Measurements from ENCODE around the gene CASP5. TPM values are rescaled to one million over a fixed set of nuclear protein-coding genes. Genes with fewer than 3 reads are reported as not detected.
"Not testable (repeated sequence)": the region's sequence is repeated elsewhere in the genome, so short reads cannot be mapped to it uniquely, and the experiment has no call there.

CASP5 gene
- total RNA-seq, result not detected in 2 replicates
- long read RNA-seq, result 0 reads

- no peaks in the 10 kb centered on the region for H3K27me3 Mint-ChIP-seq
- no peak for DNase-seq (ENCODE audit: low spot score, unreplicated experiment)
- H3K4me1 Mint-ChIP-seq (ENCODE audit: low read depth), result no peaks in the 10 kb centered on the region
- TF ChIP-seq, protein P1, sequence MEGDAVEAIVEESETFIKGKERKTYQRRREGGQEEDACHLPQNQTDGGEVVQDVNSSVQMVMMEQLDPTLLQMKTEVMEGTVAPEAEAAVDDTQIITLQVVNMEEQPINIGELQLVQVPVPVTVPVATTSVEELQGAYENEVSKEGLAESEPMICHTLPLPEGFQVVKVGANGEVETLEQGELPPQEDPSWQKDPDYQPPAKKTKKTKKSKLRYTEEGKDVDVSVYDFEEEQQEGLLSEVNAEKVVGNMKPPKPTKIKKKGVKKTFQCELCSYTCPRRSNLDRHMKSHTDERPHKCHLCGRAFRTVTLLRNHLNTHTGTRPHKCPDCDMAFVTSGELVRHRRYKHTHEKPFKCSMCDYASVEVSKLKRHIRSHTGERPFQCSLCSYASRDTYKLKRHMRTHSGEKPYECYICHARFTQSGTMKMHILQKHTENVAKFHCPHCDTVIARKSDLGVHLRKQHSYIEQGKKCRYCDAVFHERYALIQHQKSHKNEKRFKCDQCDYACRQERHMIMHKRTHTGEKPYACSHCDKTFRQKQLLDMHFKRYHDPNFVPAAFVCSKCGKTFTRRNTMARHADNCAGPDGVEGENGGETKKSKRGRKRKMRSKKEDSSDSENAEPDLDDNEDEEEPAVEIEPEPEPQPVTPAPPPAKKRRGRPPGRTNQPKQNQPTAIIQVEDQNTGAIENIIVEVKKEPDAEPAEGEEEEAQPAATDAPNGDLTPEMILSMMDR (IDR thresholded peaks at IDR 0.05; ENCODE audit: unreplicated experiment), result no peak
- H3K36me3 Mint-ChIP-seq (ENCODE audit: insufficient read depth), result no peaks in the 10 kb centered on the region
- no peak within 1 kb of the TSS for H3K4me3 Mint-ChIP-seq (ENCODE audit: low read depth)
- no peak within 1 kb of the TSS for H3K27ac Mint-ChIP-seq
- H3K9me3 Mint-ChIP-seq (ENCODE audit: low read depth), result no peaks in the 10 kb centered on the region
Measured at GRCh38 chr11:105023003-105023402, at the start of gene CASP5. Gene CASP5 (minus strand): TSS chr11:105023168. CDS start chr11:105023136, 32 bp downstream.

GRCh38 chr11:105072080-105072479 lies 49.1 kb upstream of the CASP5 start:
- H3K36me3 Mint-ChIP-seq (ENCODE audit: insufficient read depth); H3K4me1 Mint-ChIP-seq (ENCODE audit: low read depth); DNase-seq (ENCODE audit: low spot score, unreplicated experiment); H3K4me3 Mint-ChIP-seq (ENCODE audit: low read depth); H3K27ac Mint-ChIP-seq; H3K27me3 Mint-ChIP-seq; H3K9me3 Mint-ChIP-seq (ENCODE audit: low read depth): not testable (repeated sequence)

- no peak for DNase-seq (ENCODE audit: low spot score, unreplicated experiment)
- Mint-ChIP-seq H3K27ac (no peak overlapping the region), H3K27me3 (no peaks in the 10 kb centered on the region), H3K9me3 (ENCODE audit: low read depth) (peaks cover 3% of the 10 kb centered on the region), H3K36me3 (ENCODE audit: insufficient read depth) (no peaks in the 10 kb centered on the region), H3K4me1 (ENCODE audit: low read depth) (no peaks in the 10 kb centered on the region), H3K4me3 (ENCODE audit: low read depth) (no peak overlapping the region)
- TF ChIP-seq, protein P1 (IDR thresholded peaks at IDR 0.05; ENCODE audit: unreplicated experiment), result no peak
Measured at GRCh38 chr11:105071089-105071732, 48.2 kb upstream of the CASP5 start.

GRCh38 chr11:105070306-105070705 lies 47.3 kb upstream of the CASP5 start:
- no peaks in the 10 kb centered on the region for H3K27me3 Mint-ChIP-seq
- no peak for DNase-seq (ENCODE audit: low spot score, unreplicated experiment)
- H3K27ac Mint-ChIP-seq, result no peak overlapping the region
- H3K9me3 Mint-ChIP-seq (ENCODE audit: low read depth), result peaks cover 3% of the 10 kb centered on the region
- TF ChIP-seq, protein P1 (IDR thresholded peaks at IDR 0.05; ENCODE audit: unreplicated experiment), result no peak
- no peaks in the 10 kb centered on the region for H3K4me1 Mint-ChIP-seq (ENCODE audit: low read depth)
- no peak overlapping the region for H3K4me3 Mint-ChIP-seq (ENCODE audit: low read depth)
- H3K36me3 Mint-ChIP-seq (ENCODE audit: insufficient read depth), result no peaks in the 10 kb centered on the region

GRCh38 chr11:105069749-105070148 lies 46.8 kb upstream of the CASP5 start:
- not testable (repeated sequence) for H3K9me3 Mint-ChIP-seq (ENCODE audit: low read depth); H3K27ac Mint-ChIP-seq; H3K4me3 Mint-ChIP-seq (ENCODE audit: low read depth); H3K4me1 Mint-ChIP-seq (ENCODE audit: low read depth); DNase-seq (ENCODE audit: low spot score, unreplicated experiment); H3K36me3 Mint-ChIP-seq (ENCODE audit: insufficient read depth); H3K27me3 Mint-ChIP-seq

- H3K9me3 Mint-ChIP-seq (ENCODE audit: low read depth); H3K27ac Mint-ChIP-seq; H3K4me1 Mint-ChIP-seq (ENCODE audit: low read depth); H3K27me3 Mint-ChIP-seq; H3K4me3 Mint-ChIP-seq (ENCODE audit: low read depth); DNase-seq (ENCODE audit: low spot score, unreplicated experiment); H3K36me3 Mint-ChIP-seq (ENCODE audit: insufficient read depth): not testable (repeated sequence)
Measured at GRCh38 chr11:105063245-105063941, 40.4 kb upstream of the CASP5 start.

- H3K9me3 Mint-ChIP-seq (ENCODE audit: low read depth), result no peaks in the 10 kb centered on the region
- H3K36me3 Mint-ChIP-seq (ENCODE audit: insufficient read depth), result no peaks in the 10 kb centered on the region
- H3K27ac Mint-ChIP-seq, result no peak overlapping the region
- H3K27me3 Mint-ChIP-seq, result no peaks in the 10 kb centered on the region
- TF ChIP-seq, protein P1 (IDR thresholded peaks at IDR 0.05; ENCODE audit: unreplicated experiment), result no peak
- H3K4me3 Mint-ChIP-seq (ENCODE audit: low read depth), result no peak overlapping the region
- peaks cover 2% of the 10 kb centered on the region for H3K4me1 Mint-ChIP-seq (ENCODE audit: low read depth)
- no peak for DNase-seq (ENCODE audit: low spot score, unreplicated experiment)
Measured at GRCh38 chr11:105057432-105057831, 34.5 kb upstream of the CASP5 start.
